ENCODE data around the gene QSER1.

Gene QSER1

GRCh38 chr11:33006010-33006409 lies 113.4 kb downstream of the QSER1 start:
- no peaks in the 10 kb centered on the region for H4K20me1 ChIP-seq (ENCODE audit: control insufficient read depth, insufficient read depth, low read depth, low read length)
- no peaks in the 10 kb centered on the region for H3K79me2 ChIP-seq (ENCODE audit: control insufficient read depth, low read length)
- H3K36me3 ChIP-seq (ENCODE audit: control insufficient read depth, low read length): no peaks in the 10 kb centered on the region
- H3K27ac ChIP-seq (ENCODE audit: low read depth, low read length): no peak overlapping the region
- TF ChIP-seq, protein P1, sequence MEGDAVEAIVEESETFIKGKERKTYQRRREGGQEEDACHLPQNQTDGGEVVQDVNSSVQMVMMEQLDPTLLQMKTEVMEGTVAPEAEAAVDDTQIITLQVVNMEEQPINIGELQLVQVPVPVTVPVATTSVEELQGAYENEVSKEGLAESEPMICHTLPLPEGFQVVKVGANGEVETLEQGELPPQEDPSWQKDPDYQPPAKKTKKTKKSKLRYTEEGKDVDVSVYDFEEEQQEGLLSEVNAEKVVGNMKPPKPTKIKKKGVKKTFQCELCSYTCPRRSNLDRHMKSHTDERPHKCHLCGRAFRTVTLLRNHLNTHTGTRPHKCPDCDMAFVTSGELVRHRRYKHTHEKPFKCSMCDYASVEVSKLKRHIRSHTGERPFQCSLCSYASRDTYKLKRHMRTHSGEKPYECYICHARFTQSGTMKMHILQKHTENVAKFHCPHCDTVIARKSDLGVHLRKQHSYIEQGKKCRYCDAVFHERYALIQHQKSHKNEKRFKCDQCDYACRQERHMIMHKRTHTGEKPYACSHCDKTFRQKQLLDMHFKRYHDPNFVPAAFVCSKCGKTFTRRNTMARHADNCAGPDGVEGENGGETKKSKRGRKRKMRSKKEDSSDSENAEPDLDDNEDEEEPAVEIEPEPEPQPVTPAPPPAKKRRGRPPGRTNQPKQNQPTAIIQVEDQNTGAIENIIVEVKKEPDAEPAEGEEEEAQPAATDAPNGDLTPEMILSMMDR (IDR thresholded peaks at IDR 0.05; ENCODE audit: low read depth, low read length, poor library complexity, severe bottlenecking): no peak
- TF ChIP-seq EZH2phosphoT487 (IDR thresholded peaks at IDR 0.05; ENCODE audit: borderline replicate concordance, low read length): no peak
- H3K4me2 ChIP-seq (ENCODE audit: low read length): no peak overlapping the region
- H3F3A ChIP-seq (ENCODE audit: control insufficient read depth, insufficient read depth): no peaks in the 10 kb centered on the region
- H3K9me3 ChIP-seq (ENCODE audit: control insufficient read depth, insufficient read depth, low read length): no peaks in the 10 kb centered on the region
- H3K27me3 ChIP-seq (ENCODE audit: control insufficient read depth, low read length): no peaks in the 10 kb centered on the region
- no peaks in the 10 kb centered on the region for H3K9me2 ChIP-seq (replicated peaks; ENCODE audit: control insufficient read depth, low read length)
- H3K4me1 ChIP-seq (ENCODE audit: control insufficient read depth, low read length): no peaks in the 10 kb centered on the region
- no peak overlapping the region for H3K4me3 ChIP-seq (ENCODE audit: low read length)

DNA sequence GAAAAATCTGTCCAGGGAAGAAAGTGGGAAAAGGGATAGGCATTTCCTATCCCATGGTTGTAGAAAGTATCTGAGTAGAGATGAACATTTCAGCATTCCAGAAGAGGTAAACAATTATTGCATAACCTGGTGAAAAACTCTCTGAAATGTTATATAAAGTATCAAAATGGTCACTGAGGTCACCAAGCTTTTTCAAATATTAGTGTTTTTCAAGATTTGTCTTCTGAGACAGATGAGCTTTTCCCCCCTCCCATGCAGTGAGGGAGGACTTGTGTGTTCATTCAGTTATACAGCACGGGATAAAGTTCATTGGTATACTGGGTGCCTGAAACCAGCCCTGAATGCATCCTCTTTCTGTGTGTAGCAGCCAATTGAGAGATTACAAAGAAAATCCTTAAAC lies 121.1 kb downstream of the QSER1 start:
- no peak overlapping the region for H3K27ac ChIP-seq (ENCODE audit: low read depth, low read length)
- H3K9me2 ChIP-seq (replicated peaks; ENCODE audit: control insufficient read depth, low read length): no peaks in the 10 kb centered on the region
- H3K4me1 ChIP-seq (ENCODE audit: control insufficient read depth, low read length): no peaks in the 10 kb centered on the region
- H3K36me3 ChIP-seq (ENCODE audit: control insufficient read depth, low read length): no peaks in the 10 kb centered on the region
- TF ChIP-seq, protein P1 (IDR thresholded peaks at IDR 0.05; ENCODE audit: low read depth, low read length, poor library complexity, severe bottlenecking): no peak
- no peak for TF ChIP-seq EZH2phosphoT487 (IDR thresholded peaks at IDR 0.05; ENCODE audit: borderline replicate concordance, low read length)
- no peak overlapping the region for H3K4me3 ChIP-seq (ENCODE audit: low read length)
- H3K79me2 ChIP-seq (ENCODE audit: control insufficient read depth, low read length): no peaks in the 10 kb centered on the region
- peaks cover 17% of the 10 kb centered on the region; the same call in 1 of the 2 replicates for H3K27me3 ChIP-seq (ENCODE audit: control insufficient read depth, low read length)
- H3K4me2 ChIP-seq (ENCODE audit: low read length): no peak overlapping the region
- no peaks in the 10 kb centered on the region for H3F3A ChIP-seq (ENCODE audit: control insufficient read depth, insufficient read depth)
- H3K9me3 ChIP-seq (ENCODE audit: control insufficient read depth, insufficient read depth, low read length): no peaks in the 10 kb centered on the region
- H4K20me1 ChIP-seq (ENCODE audit: control insufficient read depth, insufficient read depth, low read depth, low read length): no peaks in the 10 kb centered on the region

DNA sequence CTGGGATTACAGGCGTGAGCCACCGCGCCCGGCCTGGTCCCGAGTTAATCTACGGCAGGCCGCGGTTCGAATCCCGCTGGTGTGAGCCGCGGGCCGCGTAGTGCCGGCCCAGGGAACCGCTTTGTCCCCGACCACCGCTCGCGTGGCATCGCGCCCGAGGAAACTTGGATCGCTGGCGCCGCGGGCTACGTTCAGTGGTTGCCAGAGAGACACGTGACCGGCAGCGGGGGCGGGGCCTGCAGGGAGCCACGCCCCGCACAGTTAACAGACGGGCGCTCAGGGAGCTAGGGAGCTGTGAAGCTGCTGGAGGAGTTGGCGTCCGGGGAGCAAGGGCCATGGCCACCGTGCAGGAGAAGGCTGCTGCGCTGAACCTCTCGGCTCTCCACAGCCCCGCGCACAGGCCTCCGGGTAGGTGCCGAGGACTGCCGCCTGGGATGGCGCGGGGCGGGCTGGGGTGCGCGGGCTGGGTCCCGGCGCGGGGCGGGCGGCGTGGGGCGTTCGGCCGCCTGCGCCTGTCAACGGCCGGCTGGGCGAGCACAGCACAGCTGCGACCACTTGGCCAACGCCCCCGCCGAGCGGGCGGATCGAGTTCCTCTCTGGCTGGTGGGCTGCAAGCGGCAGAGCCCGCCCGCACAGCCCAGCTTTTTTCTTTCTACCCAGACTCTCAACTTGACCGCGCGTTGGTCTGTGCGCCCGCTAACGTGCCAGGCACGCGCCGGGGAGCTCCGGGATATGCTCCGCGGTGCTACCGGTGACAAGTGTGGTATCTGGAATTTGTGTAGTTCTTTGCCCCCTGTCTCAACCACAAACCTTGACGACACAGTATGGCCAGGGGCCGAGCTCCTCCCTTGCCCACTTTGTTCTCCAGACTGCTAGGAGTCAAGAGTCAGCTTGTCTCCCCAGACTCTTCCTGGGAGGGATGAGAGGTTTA lies 123.3 kb downstream of the QSER1 start, which contains the start of gene DEPDC7:
Gene DEPDC7, plus strand, starts transcription at position 258 of the 931 bp plus-strand sequence. Its CDS starts 78 bp downstream, at position 336.
- no peak for TF ChIP-seq EZH2phosphoT487 (IDR thresholded peaks at IDR 0.05; ENCODE audit: borderline replicate concordance, low read length)
- TF ChIP-seq, protein P1 (IDR thresholded peaks at IDR 0.05; ENCODE audit: low read depth, low read length, poor library complexity, severe bottlenecking): no peak
- no peaks in the 10 kb centered on the region for H4K20me1 ChIP-seq (ENCODE audit: control insufficient read depth, insufficient read depth, low read depth, low read length)
- H3K9me3 ChIP-seq (ENCODE audit: control insufficient read depth, insufficient read depth, low read length): no peaks in the 10 kb centered on the region
- H3K4me3 ChIP-seq (ENCODE audit: low read length): no peak within 1 kb of the TSS
- H3F3A ChIP-seq (ENCODE audit: control insufficient read depth, insufficient read depth): no peaks in the 10 kb centered on the region
- H3K79me2 ChIP-seq (ENCODE audit: control insufficient read depth, low read length): no peaks in the 10 kb centered on the region
- H3K4me2 ChIP-seq (ENCODE audit: low read length): no peak within 1 kb of the TSS
- no peaks in the 10 kb centered on the region for H3K36me3 ChIP-seq (ENCODE audit: control insufficient read depth, low read length)
- no peaks in the 10 kb centered on the region for H3K9me2 ChIP-seq (replicated peaks; ENCODE audit: control insufficient read depth, low read length)
- no peak within 1 kb of the TSS for H3K27ac ChIP-seq (ENCODE audit: low read depth, low read length)
- H3K27me3 ChIP-seq (ENCODE audit: control insufficient read depth, low read length): peaks cover 21% of the 10 kb centered on the region; the same call in 1 of the 2 replicates
- H3K4me1 ChIP-seq (ENCODE audit: control insufficient read depth, low read length): no peaks in the 10 kb centered on the region
